ENCODE data around the gene ST3GAL3. TPM values are rescaled to one million over a fixed set of nuclear protein-coding genes. Genes with fewer than 3 reads are reported as not detected.

ST3GAL3 gene
- total and polyA plus RNA-seq, 8 donors: 1.6 to 68.3 (median 6.7) TPM

DNA sequence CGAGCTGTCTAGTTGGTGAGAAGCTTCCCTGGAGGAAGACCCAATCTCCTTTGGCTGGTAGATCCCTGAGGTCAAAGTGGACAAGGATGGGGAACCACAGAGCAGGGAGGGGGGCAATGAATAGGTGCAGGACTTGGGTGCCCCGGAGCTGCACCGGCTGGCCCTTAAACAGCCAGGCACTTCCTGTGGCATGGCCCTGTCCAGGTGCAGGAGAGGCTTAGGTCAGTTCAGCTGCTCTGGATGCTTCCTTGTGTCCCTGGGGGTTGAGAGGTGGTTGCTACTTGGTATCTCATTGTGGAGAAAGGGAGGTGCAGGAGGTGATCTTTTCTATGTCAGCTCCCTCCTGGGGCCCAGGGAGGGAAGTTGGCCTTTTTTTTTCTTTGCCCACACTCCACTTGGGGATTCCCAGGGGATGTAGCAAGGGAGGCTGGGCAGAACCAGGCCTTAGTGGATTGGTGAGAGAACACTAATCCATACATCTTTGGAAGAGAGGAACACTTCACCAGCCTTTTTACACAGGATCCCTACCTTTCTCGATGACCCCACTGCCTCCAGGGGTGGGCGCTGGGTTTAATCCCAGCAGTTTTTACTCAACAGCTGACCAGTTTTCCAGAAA is 1.2 kb upstream of the ST3GAL3 start:
- 57 to 72% (median 66%) methylated on average over 4 to 5 of the region's 5 CpGs for WGBS, 5 donors
- peaks cover 11 to 33% (median 24%) of the 10 kb centered on the region in 4 donors for H3K4me1 ChIP-seq
- peak overlapping the region in 1 of 5 donors; percentile 86 for H3K27ac ChIP-seq
- H3K36me3 ChIP-seq: peaks cover 34 to 51% (median 47%) of the 10 kb centered on the region in 4 donors
- H3K27me3 ChIP-seq: no peaks in the 10 kb centered on the region
- H3K9me3 ChIP-seq: no peaks in the 10 kb centered on the region
- TF ChIP-seq POLR2A (IDR thresholded peaks at IDR 0.05) (no peak), CTCF (IDR thresholded peaks at IDR 0.05) (no peak), EP300 (IDR thresholded peaks at IDR 0.05) (no peak), POLR2AphosphoS5 (IDR thresholded peaks at IDR 0.05) (no peak)
- peak in 1 of 2 donors; percentile 17 for DNase-seq
- peak overlapping the region in 1 of 4 donors; percentile 98 for H3K4me3 ChIP-seq
- intact Hi-C loops (cut with DNase I; ENCODE audit: low total_unique reads): no loop called here

- peak overlapping the region; percentile 15 to 87 (median 69) for H3K27ac ChIP-seq
Observed at GRCh38 chr1:43706598-43707189, 642 bp upstream of the ST3GAL3 start.

GRCh38 chr1:43708002-43708410 is 670 bp downstream of the ST3GAL3 start:
- H3K27me3 ChIP-seq: no peaks in the 10 kb centered on the region
- intact Hi-C loops (cut with DNase I; ENCODE audit: low total_unique reads): no loop called here
- H3K27ac ChIP-seq: peak overlapping the region; percentile 69 to 87 (median 80)
- TF ChIP-seq EP300 (IDR thresholded peaks at IDR 0.05): no peak
- TF ChIP-seq POLR2AphosphoS5 (IDR thresholded peaks at IDR 0.05): no peak
- TF ChIP-seq POLR2A (IDR thresholded peaks at IDR 0.05): no peak
- TF ChIP-seq CTCF (IDR thresholded peaks at IDR 0.05): no peak
- DNase-seq: peak in 1 of 2 donors; percentile 29
- H3K4me3 ChIP-seq: peak overlapping the region; percentile 81 to 98 (median 91)
- H3K9me3 ChIP-seq: no peaks in the 10 kb centered on the region
- H3K4me1 ChIP-seq: peaks cover 11 to 39% (median 26%) of the 10 kb centered on the region in 4 donors
- WGBS, 5 donors: 0 to 1% (median 0%) methylated on average over 15 of the region's 15 CpGs
- peaks cover 16 to 32% (median 28%) of the 10 kb centered on the region in 4 donors for H3K36me3 ChIP-seq

More at GRCh38 chr1:43706598-43707189, 642 bp upstream of the ST3GAL3 start:
- WGBS, 5 donors: 1 to 2% (median 1%) methylated on average over 29 to 30 of the region's 30 CpGs
- Histone ChIP-seq H3K9me3 (no peaks in the 10 kb centered on the region), H3K27me3 (no peaks in the 10 kb centered on the region), H3K4me1 (peaks cover 11 to 34% (median 26%) of the 10 kb centered on the region in 4 donors), H3K36me3 (peaks cover 29 to 45% (median 41%) of the 10 kb centered on the region in 4 donors), H3K4me3 (peak overlapping the region; percentile 81 to 98 (median 91))
- intact Hi-C loops (cut with DNase I; ENCODE audit: low total_unique reads): no loop called here
- TF ChIP-seq EP300 (IDR thresholded peaks at IDR 0.05) (no peak), CTCF (IDR thresholded peaks at IDR 0.05) (no peak), POLR2AphosphoS5 (IDR thresholded peaks at IDR 0.05) (no peak)
- peak in 1 of 2 donors; percentile 35 for DNase-seq

DNA sequence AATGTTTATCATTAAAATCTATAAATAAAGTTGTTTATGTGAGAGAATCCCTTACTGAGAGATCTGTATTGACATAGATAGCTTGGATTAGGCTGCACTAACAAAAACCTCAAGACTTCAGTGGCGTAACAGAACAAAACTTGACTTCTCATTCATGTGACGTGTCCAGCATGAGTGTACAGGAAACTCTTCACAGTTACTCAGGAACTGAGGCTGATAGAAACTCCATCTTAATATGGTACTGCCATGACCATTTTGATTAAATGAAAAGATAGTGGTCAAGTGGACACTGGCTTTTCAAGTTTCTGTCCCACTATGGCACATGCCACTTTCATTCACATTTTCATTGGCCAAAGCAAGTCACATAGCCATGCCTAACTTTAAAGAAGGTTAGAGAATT is 3.7 kb downstream of the ST3GAL3 start:
- WGBS, 5 donors: 83 to 87% (median 85%) methylated on average over 2 of the region's 2 CpGs
- Histone ChIP-seq H3K4me1 (peaks cover 11 to 38% (median 25%) of the 10 kb centered on the region in 4 donors), H3K27ac (no peak overlapping the region), H3K36me3 (peaks cover 0 to 9% (median 3%) of the 10 kb centered on the region in 4 donors), H3K27me3 (no peaks in the 10 kb centered on the region), H3K9me3 (no peaks in the 10 kb centered on the region), H3K4me3 (no peak overlapping the region)
- intact Hi-C loops (cut with DNase I; ENCODE audit: low total_unique reads): no loop called here
- TF ChIP-seq EP300 (IDR thresholded peaks at IDR 0.05): no peak
- no peak for TF ChIP-seq CTCF (IDR thresholded peaks at IDR 0.05)
- no peak for TF ChIP-seq POLR2AphosphoS5 (IDR thresholded peaks at IDR 0.05)
- TF ChIP-seq POLR2A (IDR thresholded peaks at IDR 0.05): no peak
- no peak for DNase-seq
